ENCODE data around the gene SEZ6. TPM values are rescaled to one million over a fixed set of nuclear protein-coding genes. Genes with fewer than 3 reads are reported as not detected.

SEZ6 gene
- polyA plus RNA-seq, 2 of the 4 experiments (the other 2 are of a cell fraction), result not detected

GRCh38 chr17:28955408-28955807 is 50.4 kb downstream of the SEZ6 start:
- WGBS (ENCODE audit: missing lambda C conversion rate), result 71% methylated on average over 5 of the region's 5 CpGs
- ATAC-seq (no peak), FAIRE-seq (no peak), DNase-seq (ENCODE audit: low read depth in 1 of 2, low spot score in 1 of 2) (no peak)
- CTCF ChIA-PET, result interaction anchor here (2.2 to 15.4 kb wide), 3 partner anchors 10 to 229 kb away, joined by 20 to 1025 read pairs (median 30); partner anchors contain the start of gene TLCD1
- no peak for TF ChIP-seq FOXS1 (CRISPR knock-in tag; IDR thresholded peaks at IDR 0.05)
- TF ChIP-seq, protein P1, sequence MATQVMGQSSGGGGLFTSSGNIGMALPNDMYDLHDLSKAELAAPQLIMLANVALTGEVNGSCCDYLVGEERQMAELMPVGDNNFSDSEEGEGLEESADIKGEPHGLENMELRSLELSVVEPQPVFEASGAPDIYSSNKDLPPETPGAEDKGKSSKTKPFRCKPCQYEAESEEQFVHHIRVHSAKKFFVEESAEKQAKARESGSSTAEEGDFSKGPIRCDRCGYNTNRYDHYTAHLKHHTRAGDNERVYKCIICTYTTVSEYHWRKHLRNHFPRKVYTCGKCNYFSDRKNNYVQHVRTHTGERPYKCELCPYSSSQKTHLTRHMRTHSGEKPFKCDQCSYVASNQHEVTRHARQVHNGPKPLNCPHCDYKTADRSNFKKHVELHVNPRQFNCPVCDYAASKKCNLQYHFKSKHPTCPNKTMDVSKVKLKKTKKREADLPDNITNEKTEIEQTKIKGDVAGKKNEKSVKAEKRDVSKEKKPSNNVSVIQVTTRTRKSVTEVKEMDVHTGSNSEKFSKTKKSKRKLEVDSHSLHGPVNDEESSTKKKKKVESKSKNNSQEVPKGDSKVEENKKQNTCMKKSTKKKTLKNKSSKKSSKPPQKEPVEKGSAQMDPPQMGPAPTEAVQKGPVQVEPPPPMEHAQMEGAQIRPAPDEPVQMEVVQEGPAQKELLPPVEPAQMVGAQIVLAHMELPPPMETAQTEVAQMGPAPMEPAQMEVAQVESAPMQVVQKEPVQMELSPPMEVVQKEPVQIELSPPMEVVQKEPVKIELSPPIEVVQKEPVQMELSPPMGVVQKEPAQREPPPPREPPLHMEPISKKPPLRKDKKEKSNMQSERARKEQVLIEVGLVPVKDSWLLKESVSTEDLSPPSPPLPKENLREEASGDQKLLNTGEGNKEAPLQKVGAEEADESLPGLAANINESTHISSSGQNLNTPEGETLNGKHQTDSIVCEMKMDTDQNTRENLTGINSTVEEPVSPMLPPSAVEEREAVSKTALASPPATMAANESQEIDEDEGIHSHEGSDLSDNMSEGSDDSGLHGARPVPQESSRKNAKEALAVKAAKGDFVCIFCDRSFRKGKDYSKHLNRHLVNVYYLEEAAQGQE (IDR thresholded peaks at IDR 0.05), result no peak
- TF ChIP-seq, protein P2, sequence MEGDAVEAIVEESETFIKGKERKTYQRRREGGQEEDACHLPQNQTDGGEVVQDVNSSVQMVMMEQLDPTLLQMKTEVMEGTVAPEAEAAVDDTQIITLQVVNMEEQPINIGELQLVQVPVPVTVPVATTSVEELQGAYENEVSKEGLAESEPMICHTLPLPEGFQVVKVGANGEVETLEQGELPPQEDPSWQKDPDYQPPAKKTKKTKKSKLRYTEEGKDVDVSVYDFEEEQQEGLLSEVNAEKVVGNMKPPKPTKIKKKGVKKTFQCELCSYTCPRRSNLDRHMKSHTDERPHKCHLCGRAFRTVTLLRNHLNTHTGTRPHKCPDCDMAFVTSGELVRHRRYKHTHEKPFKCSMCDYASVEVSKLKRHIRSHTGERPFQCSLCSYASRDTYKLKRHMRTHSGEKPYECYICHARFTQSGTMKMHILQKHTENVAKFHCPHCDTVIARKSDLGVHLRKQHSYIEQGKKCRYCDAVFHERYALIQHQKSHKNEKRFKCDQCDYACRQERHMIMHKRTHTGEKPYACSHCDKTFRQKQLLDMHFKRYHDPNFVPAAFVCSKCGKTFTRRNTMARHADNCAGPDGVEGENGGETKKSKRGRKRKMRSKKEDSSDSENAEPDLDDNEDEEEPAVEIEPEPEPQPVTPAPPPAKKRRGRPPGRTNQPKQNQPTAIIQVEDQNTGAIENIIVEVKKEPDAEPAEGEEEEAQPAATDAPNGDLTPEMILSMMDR (IDR thresholded peaks at IDR 0.05), result no peak
- no peak for TF ChIP-seq NPAS2 (CRISPR knock-in tag; IDR thresholded peaks at IDR 0.05; ENCODE audit: borderline replicate concordance)
- TF ChIP-seq FOSB (CRISPR knock-in tag; IDR thresholded peaks at IDR 0.05), result no peak
- TF ChIP-seq RNF2 (IDR thresholded peaks at IDR 0.05; ENCODE audit: borderline replicate concordance, low read depth), result no peak
- TF ChIP-seq SMC3 (IDR thresholded peaks at IDR 0.05), result no peak
- no peak for TF ChIP-seq RCOR1 (IDR thresholded peaks at IDR 0.05; ENCODE audit: low read depth, low read length)
- TF ChIP-seq KDM5A (IDR thresholded peaks at IDR 0.05), result no peak
- H3K4me1 ChIP-seq, result peaks cover 8% of the 10 kb centered on the region
- H3K9me3 ChIP-seq, result no peaks in the 10 kb centered on the region
- H3K27ac ChIP-seq, result no peak overlapping the region
- H3K4me3 ChIP-seq, result no peak overlapping the region
- H3K4me2 ChIP-seq, result no peak overlapping the region
- POLR2A ChIA-PET, result no interaction called here

GRCh38 chr17:28954886-28955285 is 50.9 kb downstream of the SEZ6 start:
- H3K9me3 ChIP-seq, result no peaks in the 10 kb centered on the region
- ATAC-seq, result no peak
- FAIRE-seq, result no peak
- H3K4me1 ChIP-seq, result peaks cover 8% of the 10 kb centered on the region
- ChIA-PET CTCF (interaction anchor here (3.5 to 15.4 kb wide), 3 partner anchors 10 to 228 kb away, joined by 30 to 1025 read pairs (median 132); partner anchors contain the start of genes NEK8 and TLCD1), POLR2A (no interaction called here)
- DNase-seq (ENCODE audit: low read depth in 1 of 2, low spot score in 1 of 2), result no peak
- H3K27ac ChIP-seq, result no peak overlapping the region
- WGBS (ENCODE audit: missing lambda C conversion rate), result 53% methylated on average over 2 of the region's 2 CpGs
- TF ChIP-seq FOSL2 (IDR thresholded peaks at IDR 0.05) (no peak), FOSL2 (CRISPR knock-in tag; IDR thresholded peaks at IDR 0.05) (no peak), FOSB (CRISPR knock-in tag; IDR thresholded peaks at IDR 0.05) (no peak)
- no peak overlapping the region for H3K4me2 ChIP-seq
- no peak overlapping the region for H3K4me3 ChIP-seq

DNA sequence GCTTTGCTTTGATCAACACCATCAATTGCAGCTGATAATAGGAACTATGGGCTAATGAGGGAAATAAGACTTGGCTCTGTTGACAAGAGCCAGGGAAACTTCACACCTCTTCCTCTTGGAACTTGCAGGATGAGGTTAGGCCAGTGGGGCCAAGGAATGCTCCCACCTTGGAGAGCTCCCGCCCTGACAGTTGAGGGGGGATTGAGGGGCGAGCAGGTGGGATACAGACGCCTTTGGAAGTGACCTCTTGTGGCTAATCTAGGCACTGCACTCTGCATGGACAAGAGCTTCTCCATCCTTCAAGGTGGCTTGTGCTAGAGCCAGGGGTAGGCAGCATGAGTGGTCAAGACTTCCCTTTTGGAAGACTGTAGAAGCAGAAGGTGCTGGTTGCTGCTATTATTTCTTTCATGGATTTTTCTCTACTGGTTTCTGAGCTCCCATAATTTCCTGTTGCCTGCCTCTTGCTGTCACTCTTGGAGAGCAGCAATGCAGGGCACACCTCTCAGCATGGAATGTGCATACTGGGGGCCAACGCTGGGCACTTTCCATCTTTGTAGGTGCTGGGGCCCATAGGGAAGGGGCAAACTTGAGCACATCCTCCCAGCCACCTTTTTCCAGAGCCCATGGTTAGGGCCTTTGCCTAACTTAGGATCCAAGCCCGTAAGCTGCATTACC is 52.3 kb downstream of the SEZ6 start:
- peak; percentile 67 for FAIRE-seq
- peaks cover 8% of the 10 kb centered on the region for H3K4me1 ChIP-seq
- no peaks in the 10 kb centered on the region for H3K9me3 ChIP-seq
- ChIA-PET POLR2A (interaction anchor here (1.0 to 5.6 kb wide), 3 partner anchors 12 to 234 kb away, joined by 3 to 89 read pairs (median 6); partner anchors contain the start of genes NEK8, RPL23A and TLCD1), CTCF (interaction anchor here (0.6 to 15.4 kb wide), 69 partner anchors 9 to 638 kb away, joined by 3 to 1025 read pairs (median 4); partner anchors contain the start of genes DHRS13, NEK8, RPL23A and TLCD1)
- DNase-seq (ENCODE audit: low read depth in 1 of 2, low spot score in 1 of 2), result peak; percentile 68 to 72
- ATAC-seq, result 0 out of 6 replicates have a peak, but pooled peaks of 1 of the 2 experiments have one; percentile 5
- H3K4me3 ChIP-seq, result no peak overlapping the region
- H3K27ac ChIP-seq, result no peak overlapping the region
- H3K4me2 ChIP-seq, result peak overlapping the region; percentile 71
- WGBS (ENCODE audit: missing lambda C conversion rate), result 22% methylated on average over 5 of the region's 5 CpGs
- TF ChIP-seq RAD21 (conservative IDR thresholded peaks at IDR 0.05 in 1 of 2, IDR thresholded peaks at IDR 0.05 in 1 of 2) (peak; percentile 26 to 39; a peak in 3 of 5 replicates), RCOR1 (IDR thresholded peaks at IDR 0.05; ENCODE audit: low read depth, low read length) (no peak), BCL3 (IDR thresholded peaks at IDR 0.05) (no peak), JUNB (IDR thresholded peaks at IDR 0.05) (no peak), ELK1 (IDR thresholded peaks at IDR 0.05; ENCODE audit: low read depth, low read length) (no peak), SMC3 (IDR thresholded peaks at IDR 0.05) (peak; percentile 60), FOSB (CRISPR knock-in tag; IDR thresholded peaks at IDR 0.05) (no peak), POLR2AphosphoS2 (conservative IDR thresholded peaks at IDR 0.05; ENCODE audit: low read length) (no peak), MAFK (IDR thresholded peaks at IDR 0.05; ENCODE audit: partially characterized antibody) (no peak), CHD4 (IDR thresholded peaks at IDR 0.05; ENCODE audit: borderline replicate concordance) (no peak)
- TF ChIP-seq, protein P1 (IDR thresholded peaks at IDR 0.05), result peak; percentile 64; the same call in 1 of the 2 replicates
